Mucosa of stomach (tissue), 1 donor: ENCODE data around the gene ANKRD11.
A peak's percentile ranks its signal among the peaks of the same experiment; 100 is the strongest.

Experiments
- H3K27me3 ChIP-seq: one replicate; pipeline ENCODE4 v1.7.0; 2013; ENCODE audit warnings: mild to moderate bottlenecking, low read length; ENCODE audit not compliant: control insufficient read depth, insufficient read depth
- H3K36me3 ChIP-seq: one replicate; pipeline ENCODE4 v1.7.0; 2013; ENCODE audit warnings: low read length; ENCODE audit not compliant: control insufficient read depth, insufficient read depth
- H3K4me1 ChIP-seq: one replicate; pipeline ENCODE4 v1.7.0; 2013; ENCODE audit warnings: mild to moderate bottlenecking, low read length; ENCODE audit not compliant: control insufficient read depth, insufficient read depth
- H3K4me3 ChIP-seq: one replicate; pipeline ENCODE4 v1.7.0; 2013; ENCODE audit warnings: low read length
- H3K9ac ChIP-seq: one replicate; pipeline ENCODE4 v1.7.0; 2013; ENCODE audit warnings: mild to moderate bottlenecking, low read length, moderate library complexity
- H3K9me3 ChIP-seq: one replicate; pipeline ENCODE4 v1.7.0; 2013; ENCODE audit warnings: mild to moderate bottlenecking, low read length, moderate library complexity; ENCODE audit not compliant: control insufficient read depth
- donor health status: Pancreatic carcinoma.

The ANKRD11 gene

GRCh38 chr16:89324056-89325010 is 166.0 kb downstream of the ANKRD11 start:
- no peak overlapping the region for H3K9ac ChIP-seq
- H3K4me1 ChIP-seq = peaks cover 53% of the 10 kb centered on the region
- H3K27me3 ChIP-seq = no peaks in the 10 kb centered on the region

GRCh38 chr16:89323120-89323960 is 167.0 kb downstream of the ANKRD11 start:
- Histone ChIP-seq H3K36me3 (no peaks in the 10 kb centered on the region), H3K9ac (no peak overlapping the region), H3K9me3 (no peaks in the 10 kb centered on the region), H3K27me3 (no peaks in the 10 kb centered on the region), H3K4me3 (no peak overlapping the region), H3K4me1 (peaks cover 59% of the 10 kb centered on the region)

More at GRCh38 chr16:89324056-89325010, 166.0 kb downstream of the ANKRD11 start:
- Histone ChIP-seq H3K4me3 (no peak overlapping the region), H3K36me3 (no peaks in the 10 kb centered on the region), H3K9me3 (no peaks in the 10 kb centered on the region)

GRCh38 chr16:89322321-89323119 is 167.8 kb downstream of the ANKRD11 start:
- Histone ChIP-seq H3K9ac (no peak overlapping the region), H3K27me3 (no peaks in the 10 kb centered on the region), H3K36me3 (no peaks in the 10 kb centered on the region), H3K9me3 (no peaks in the 10 kb centered on the region), H3K4me3 (no peak overlapping the region), H3K4me1 (peaks cover 66% of the 10 kb centered on the region)

- Histone ChIP-seq H3K27me3 (no peaks in the 10 kb centered on the region), H3K36me3 (no peaks in the 10 kb centered on the region), H3K4me1 (peaks cover 72% of the 10 kb centered on the region), H3K9me3 (no peaks in the 10 kb centered on the region), H3K4me3 (no peak overlapping the region), H3K9ac (peak overlapping the region; percentile 0)
Measured at GRCh38 chr16:89320782-89321501, 169.4 kb downstream of the ANKRD11 start.

- Histone ChIP-seq H3K9me3 (no peaks in the 10 kb centered on the region), H3K27me3 (no peaks in the 10 kb centered on the region), H3K4me3 (no peak overlapping the region), H3K36me3 (peaks cover 4% of the 10 kb centered on the region), H3K4me1 (peaks cover 73% of the 10 kb centered on the region), H3K9ac (peak overlapping the region; percentile 0)
Measured at GRCh38 chr16:89319886-89320781, 170.2 kb downstream of the ANKRD11 start.

- H3K9ac ChIP-seq = no peak overlapping the region
- no peaks in the 10 kb centered on the region for H3K9me3 ChIP-seq
- peaks cover 6% of the 10 kb centered on the region for H3K36me3 ChIP-seq
- no peak overlapping the region for H3K4me3 ChIP-seq
- peaks cover 79% of the 10 kb centered on the region for H3K4me1 ChIP-seq
- H3K27me3 ChIP-seq = no peaks in the 10 kb centered on the region
Measured at GRCh38 chr16:89319631-89319885, 170.8 kb downstream of the ANKRD11 start.

- peaks cover 84% of the 10 kb centered on the region for H3K4me1 ChIP-seq
- no peak overlapping the region for H3K9ac ChIP-seq
- no peaks in the 10 kb centered on the region for H3K27me3 ChIP-seq
- H3K36me3 ChIP-seq = peaks cover 6% of the 10 kb centered on the region
- H3K4me3 ChIP-seq = no peak overlapping the region
- no peaks in the 10 kb centered on the region for H3K9me3 ChIP-seq
Measured at GRCh38 chr16:89318871-89319630, 171.3 kb downstream of the ANKRD11 start.

- Histone ChIP-seq H3K9ac (no peak overlapping the region), H3K4me1 (peaks cover 88% of the 10 kb centered on the region)
Measured at GRCh38 chr16:89318430-89318758, 172.0 kb downstream of the ANKRD11 start.

GRCh38 chr16:89317729-89318429 is 172.5 kb downstream of the ANKRD11 start:
- Histone ChIP-seq H3K4me1 (peaks cover 87% of the 10 kb centered on the region), H3K27me3 (no peaks in the 10 kb centered on the region), H3K36me3 (peaks cover 6% of the 10 kb centered on the region)

More at GRCh38 chr16:89318430-89318758, 172.0 kb downstream of the ANKRD11 start:
- Histone ChIP-seq H3K4me3 (no peak overlapping the region), H3K36me3 (peaks cover 6% of the 10 kb centered on the region), H3K9me3 (no peaks in the 10 kb centered on the region), H3K27me3 (no peaks in the 10 kb centered on the region)

More at GRCh38 chr16:89317729-89318429, 172.5 kb downstream of the ANKRD11 start:
- Histone ChIP-seq H3K9me3 (no peaks in the 10 kb centered on the region), H3K4me3 (no peak overlapping the region), H3K9ac (no peak overlapping the region)
